Measurements from ENCODE around the gene ACKR3.

DNA sequence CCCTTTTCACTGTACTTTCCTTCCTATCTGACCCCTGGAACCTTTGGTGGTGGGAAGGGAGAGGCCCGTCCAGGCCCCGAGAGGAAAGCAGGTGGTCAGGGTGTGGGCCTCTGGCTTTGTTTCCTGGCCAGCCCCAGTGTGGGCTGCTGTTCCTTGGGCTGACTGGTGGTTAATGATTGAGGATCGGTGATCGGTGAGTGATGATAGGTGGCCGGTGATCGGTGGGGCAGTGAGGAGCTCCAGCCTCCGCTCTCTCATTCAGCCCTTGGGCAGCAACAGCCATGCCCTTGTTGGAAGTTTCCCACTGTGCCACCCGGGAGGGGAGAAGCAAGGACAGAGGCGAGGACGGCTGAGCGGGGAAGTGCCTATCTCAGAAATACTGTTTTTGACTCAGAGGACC lies 7.3 kb downstream of the ACKR3 start:
- TF ChIP-seq POLR2A (IDR thresholded peaks at IDR 0.05): no peak
- TF ChIP-seq, protein P1, sequence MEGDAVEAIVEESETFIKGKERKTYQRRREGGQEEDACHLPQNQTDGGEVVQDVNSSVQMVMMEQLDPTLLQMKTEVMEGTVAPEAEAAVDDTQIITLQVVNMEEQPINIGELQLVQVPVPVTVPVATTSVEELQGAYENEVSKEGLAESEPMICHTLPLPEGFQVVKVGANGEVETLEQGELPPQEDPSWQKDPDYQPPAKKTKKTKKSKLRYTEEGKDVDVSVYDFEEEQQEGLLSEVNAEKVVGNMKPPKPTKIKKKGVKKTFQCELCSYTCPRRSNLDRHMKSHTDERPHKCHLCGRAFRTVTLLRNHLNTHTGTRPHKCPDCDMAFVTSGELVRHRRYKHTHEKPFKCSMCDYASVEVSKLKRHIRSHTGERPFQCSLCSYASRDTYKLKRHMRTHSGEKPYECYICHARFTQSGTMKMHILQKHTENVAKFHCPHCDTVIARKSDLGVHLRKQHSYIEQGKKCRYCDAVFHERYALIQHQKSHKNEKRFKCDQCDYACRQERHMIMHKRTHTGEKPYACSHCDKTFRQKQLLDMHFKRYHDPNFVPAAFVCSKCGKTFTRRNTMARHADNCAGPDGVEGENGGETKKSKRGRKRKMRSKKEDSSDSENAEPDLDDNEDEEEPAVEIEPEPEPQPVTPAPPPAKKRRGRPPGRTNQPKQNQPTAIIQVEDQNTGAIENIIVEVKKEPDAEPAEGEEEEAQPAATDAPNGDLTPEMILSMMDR (IDR thresholded peaks at IDR 0.05 in 4 of 5, conservative IDR thresholded peaks at IDR 0.05 in 1 of 5): no peak

All from gastrocnemius medialis (tissue), 4 donors.